GM18873 (cell line): Measurements from ENCODE around the gene KMT2C.
"Not testable (repeated sequence)": the region's sequence is repeated elsewhere in the genome, so short reads cannot be mapped to it uniquely, and the experiment has no call there.

ENCODE experiments used
- ATAC-seq: cut with Tn5 transposase; IDR thresholded peaks from one replicate; pipeline ENCODE4 v1.9.1; 2021; ENCODE audit warnings: mild to moderate bottlenecking, moderate library complexity, moderate number of reproducible peaks; ENCODE audit not compliant: unreplicated experiment, low FRiP score

Gene KMT2C

DNA sequence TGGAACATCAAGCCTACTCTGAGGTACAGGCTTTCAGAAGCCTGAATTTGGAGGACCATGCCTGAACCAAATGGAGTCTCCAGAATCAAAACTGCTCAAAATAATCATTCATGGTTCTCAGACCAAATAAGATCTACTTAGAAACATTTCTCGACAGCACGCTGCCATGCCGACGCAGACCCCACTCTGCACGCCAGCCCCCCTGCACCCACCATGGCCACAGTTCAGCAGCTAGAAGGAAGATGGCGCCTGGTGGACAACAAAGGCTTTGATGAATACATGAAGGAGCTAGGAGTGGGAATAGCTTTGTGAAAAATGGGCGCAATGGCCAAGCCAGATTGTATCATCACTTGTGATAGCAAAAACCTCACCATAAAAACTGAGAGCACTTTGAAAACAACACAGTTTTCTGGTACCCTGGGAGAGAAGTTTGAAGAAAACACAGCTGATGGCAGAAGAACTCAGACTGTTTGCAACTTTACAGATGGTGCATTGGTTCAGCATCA, 6.6 kb upstream of the KMT2C start:
- no peak for ATAC-seq

DNA sequence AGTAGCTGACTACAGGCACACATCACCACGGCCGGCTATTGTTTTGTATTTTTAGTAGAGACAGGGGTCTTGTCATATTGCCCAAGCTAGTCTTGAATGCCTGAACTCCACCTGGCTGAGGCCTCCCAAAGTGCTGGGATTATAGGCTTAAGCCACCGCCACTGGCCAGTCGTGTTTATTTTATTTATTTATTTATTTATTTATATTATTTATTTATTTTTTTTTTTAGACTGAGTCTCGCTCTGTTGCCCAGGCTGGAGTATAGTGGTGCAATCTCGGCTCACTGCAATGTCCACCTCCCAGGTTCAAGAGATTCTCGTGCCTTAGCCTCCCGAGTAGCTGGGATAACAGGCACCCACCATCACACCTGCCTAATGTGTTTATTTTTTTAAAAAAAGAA, 6.0 kb upstream of the KMT2C start:
- not testable (repeated sequence) for ATAC-seq

DNA sequence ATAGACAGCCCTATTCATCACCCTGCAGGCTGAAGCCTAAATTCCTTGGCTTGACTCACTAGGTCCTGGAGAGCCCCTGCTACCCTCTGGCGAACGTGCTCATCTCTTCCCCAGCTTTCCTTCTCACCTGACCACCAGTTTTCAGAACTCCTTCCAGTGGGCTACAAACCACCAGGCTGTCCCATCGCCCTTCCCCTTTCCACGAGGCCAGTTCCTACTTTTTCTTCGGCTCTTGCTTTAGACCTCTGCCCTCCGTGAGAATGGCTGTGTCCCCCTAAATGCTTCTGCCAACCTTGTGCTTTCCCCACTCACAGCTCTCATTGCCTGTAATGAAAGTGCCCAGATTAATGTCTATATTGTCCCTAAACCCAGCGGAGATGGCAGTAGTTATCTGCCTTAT, 5.4 kb upstream of the KMT2C start:
- ATAC-seq = not testable (repeated sequence)

DNA sequence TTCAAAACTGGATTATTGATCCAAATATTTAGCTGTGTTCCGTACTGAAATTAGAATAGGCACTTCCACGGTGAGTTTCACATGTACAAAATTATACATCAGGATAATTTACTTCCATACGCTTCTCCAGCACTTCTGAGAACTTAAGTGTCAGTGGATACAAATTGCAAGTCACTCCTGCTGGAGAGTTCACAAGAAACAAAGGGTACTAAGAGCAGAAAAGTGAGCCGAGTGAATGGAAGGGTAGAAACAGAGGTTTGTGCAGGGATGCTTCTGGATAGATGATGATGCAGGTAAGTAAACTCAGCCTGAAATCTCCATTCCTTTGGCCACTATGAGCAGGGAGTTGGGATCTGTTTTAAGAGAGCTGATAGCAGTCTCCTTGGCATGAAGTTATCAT, 2.2 kb upstream of the KMT2C start:
- not testable (repeated sequence) for ATAC-seq

- not testable (repeated sequence) for ATAC-seq
Observed at GRCh38 chr7:152436931-152437575, 1.2 kb upstream of the KMT2C start.

DNA sequence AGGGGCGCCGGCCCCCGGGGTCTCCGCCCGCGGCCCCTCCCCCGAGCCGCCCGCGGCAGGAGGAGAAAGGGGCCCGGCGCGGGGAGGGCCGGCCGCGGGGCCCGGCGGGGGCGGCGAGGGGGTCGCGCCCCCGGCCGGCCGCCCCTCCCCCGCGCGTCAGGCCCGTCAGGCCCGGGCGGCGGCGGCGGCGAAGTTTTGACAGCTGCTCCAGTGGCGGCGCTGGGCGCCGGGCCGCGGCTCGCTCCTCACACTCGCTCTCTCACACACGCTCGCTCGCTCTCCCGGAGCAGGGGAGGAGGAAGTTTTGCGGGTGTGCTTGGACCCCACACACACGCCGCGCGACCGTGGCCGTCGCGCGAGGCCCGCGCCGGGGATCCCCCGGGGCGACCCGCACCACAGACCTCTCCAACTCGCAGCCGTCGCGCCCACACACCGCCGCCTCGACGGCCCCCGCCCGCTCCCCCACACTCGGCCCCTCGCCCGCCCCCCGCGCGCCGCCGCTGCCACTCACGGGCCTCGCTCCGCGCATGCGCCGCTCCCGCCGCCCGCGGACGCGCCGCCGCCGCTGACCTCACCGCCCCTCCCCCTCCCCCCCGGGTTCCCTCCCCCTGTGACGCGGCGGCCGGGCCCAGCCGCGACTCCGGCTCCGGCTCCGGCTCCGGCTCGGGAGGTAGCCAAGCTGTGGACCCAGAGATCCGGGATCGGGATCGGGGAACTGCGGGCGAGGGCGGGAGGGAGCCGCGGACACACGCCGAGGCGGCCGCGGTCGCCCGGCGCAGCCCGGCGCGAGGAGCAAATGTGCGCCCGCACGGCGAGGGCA, 518 bp upstream of the KMT2C start:
- peak; percentile 29 for ATAC-seq

GRCh38 chr7:152434511-152435383, 1.1 kb downstream of the KMT2C start:
- ATAC-seq = peak; percentile 26

DNA sequence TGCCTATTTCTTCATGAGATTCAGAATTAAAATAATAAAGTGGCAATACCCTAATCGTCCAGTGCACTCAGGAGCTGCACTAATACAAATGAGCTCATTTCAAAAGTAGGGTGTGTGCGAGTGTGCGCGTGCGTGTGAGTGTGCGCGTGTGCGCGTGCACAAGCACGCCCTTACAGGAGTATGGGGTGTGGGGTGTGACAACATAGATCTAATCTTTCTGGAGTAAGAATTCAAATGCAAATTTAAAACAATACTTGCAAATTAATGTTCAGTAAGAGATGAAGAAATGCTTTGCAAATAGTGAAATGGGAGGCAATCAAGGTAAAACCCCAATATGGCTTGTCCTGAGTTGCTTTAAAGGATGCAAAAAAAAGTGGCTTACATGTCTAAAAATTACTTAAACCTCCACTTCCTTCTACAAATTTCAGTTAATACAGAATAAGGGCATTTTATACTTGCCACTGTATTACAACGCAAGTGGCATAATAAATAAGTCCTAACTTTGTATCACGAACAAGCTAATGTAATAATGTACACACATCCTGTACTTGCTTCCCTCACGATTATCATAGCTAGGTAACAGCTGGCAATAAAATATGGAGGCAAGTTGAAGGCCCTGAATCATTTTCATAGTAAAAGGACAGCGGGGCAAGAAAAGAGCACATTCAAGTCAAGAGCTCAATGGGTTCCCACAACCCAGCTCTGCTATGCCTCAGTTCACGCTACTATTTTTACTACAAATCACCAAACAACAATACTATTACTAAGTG, 1.9 kb downstream of the KMT2C start:
- ATAC-seq = peak; percentile 33

DNA sequence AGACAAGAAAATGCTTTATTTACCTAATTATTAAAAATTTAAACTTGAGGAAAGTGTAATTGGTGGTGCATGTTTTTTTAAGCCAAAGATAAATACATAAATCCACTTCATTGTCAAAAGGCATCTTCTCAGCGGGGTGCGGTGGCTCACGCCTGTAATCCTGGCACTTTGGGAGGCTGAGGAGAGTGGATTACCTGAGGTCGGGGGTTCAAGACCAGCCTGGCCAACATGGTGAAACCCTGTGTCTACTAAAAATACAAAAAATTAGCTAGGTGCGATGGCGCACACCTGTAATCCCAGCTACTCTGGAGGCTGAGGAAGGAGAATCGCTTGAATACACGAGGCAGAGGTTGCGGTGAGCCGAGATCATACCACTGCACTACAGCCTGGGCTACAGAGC, 3.1 kb downstream of the KMT2C start:
- not testable (repeated sequence) for ATAC-seq

GRCh38 chr7:152430854-152431253, 4.9 kb downstream of the KMT2C start:
- ATAC-seq = no peak

- not testable (repeated sequence) for ATAC-seq
Observed at GRCh38 chr7:152430118-152430517, 5.7 kb downstream of the KMT2C start.

- ATAC-seq = no peak
Observed at GRCh38 chr7:152424348-152425108, 11.3 kb downstream of the KMT2C start.

GRCh38 chr7:152423991-152424347, 11.8 kb downstream of the KMT2C start:
- ATAC-seq = no peak

DNA sequence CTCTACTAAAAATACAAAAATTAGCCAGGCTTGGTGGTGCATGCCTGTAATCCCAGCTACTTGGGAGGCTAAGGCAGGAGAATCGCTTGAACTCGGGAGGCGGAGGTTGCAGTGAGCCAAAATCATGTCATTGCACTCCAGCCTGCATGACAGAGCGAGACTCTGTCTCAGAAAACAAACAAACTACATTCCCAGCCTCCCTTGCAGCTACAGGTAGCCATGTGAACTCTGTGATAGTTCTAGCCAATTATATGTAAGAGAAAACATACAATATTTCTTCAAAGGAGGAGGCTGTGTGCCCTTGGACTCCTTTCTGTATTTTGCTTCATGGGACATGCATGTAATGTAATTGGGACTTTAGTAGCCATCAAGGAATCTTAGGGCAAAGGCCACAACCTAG, 12.6 kb downstream of the KMT2C start:
- not testable (repeated sequence) for ATAC-seq

- not testable (repeated sequence) for ATAC-seq
Observed at GRCh38 chr7:152420950-152421349, 14.9 kb downstream of the KMT2C start.

- no peak for ATAC-seq
Observed at GRCh38 chr7:152419473-152420429, 16.1 kb downstream of the KMT2C start.

- ATAC-seq = no peak
Observed at GRCh38 chr7:152414779-152415178, 21.0 kb downstream of the KMT2C start.

DNA sequence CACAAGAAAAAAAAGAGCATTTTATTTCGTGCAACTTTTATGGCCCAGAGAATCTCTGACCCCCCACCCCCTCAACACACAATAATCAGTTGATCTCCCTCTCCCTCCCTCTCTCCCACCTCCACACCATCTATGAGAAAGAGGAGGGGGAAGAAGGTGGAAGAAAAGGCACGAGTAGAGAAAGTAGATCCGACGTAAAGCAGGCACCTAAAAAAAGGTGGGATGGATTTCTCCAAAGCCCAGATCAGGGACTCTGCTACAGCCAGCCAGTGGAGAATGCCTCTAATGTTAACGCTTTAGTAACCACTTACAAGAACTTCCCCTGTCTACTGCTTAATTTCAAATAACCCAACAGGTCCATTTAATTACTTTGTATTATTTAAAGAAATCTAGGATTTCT, 24.4 kb downstream of the KMT2C start:
- no peak for ATAC-seq
